ENCODE data around the gene PTMA. TPM values are rescaled to one million over a fixed set of nuclear protein-coding genes. Genes with fewer than 3 reads are reported as not detected.
A peak's percentile ranks its signal among the peaks of the same experiment; 100 is the strongest.

Gene PTMA
- total and polyA plus RNA-seq, 9 of the 15 experiments (the other 6 are each of a cell fraction or from before 2014, with no cell fraction given) = 429 to 2,322 (median 1,578) TPM

- TF ChIP-seq ETV6 (IDR thresholded peaks at IDR 0.05; ENCODE audit: borderline replicate concordance in 1 of 2, low read depth in 2 of 2, low read length in 1 of 2) = no peak
- no peak for TF ChIP-seq ETV6 (CRISPR knock-in tag; IDR thresholded peaks at IDR 0.05; ENCODE audit: borderline replicate concordance)
- peak in 1 of 2 experiments; percentile 35 for TF ChIP-seq E2F6 (IDR thresholded peaks at IDR 0.05; ENCODE audit: borderline replicate concordance in 1 of 2, extremely low read depth in 1 of 2, insufficient read depth in 1 of 2, insufficient read length in 1 of 2, low read depth in 1 of 2, low read length in 1 of 2, poor library complexity in 1 of 2, severe bottlenecking in 1 of 2)
- no peak for TF ChIP-seq ADNP (tag; IDR thresholded peaks at IDR 0.05)
- no peak for TF ChIP-seq ZC3H4 (CRISPR knock-in tag; IDR thresholded peaks at IDR 0.05; ENCODE audit: borderline replicate concordance)
- peak; percentile 37 for TF ChIP-seq PML (IDR thresholded peaks at IDR 0.05; ENCODE audit: low read length)
- TF ChIP-seq SAFB (IDR thresholded peaks at IDR 0.05; ENCODE audit: borderline replicate concordance, low read depth, low read length) = no peak
- 0 out of 2 replicates have a peak, but pooled peaks have one; percentile 33 for TF ChIP-seq ZNF764 (CRISPR knock-in tag; IDR thresholded peaks at IDR 0.05; ENCODE audit: low read depth)
- 0 out of 2 replicates have a peak, but pooled peaks have one; percentile 57 for TF ChIP-seq ZFPM2 (CRISPR knock-in tag; IDR thresholded peaks at IDR 0.05)
- peak; percentile 23; the same call in 1 of the 2 replicates for TF ChIP-seq RAD51 (IDR thresholded peaks at IDR 0.05; ENCODE audit: borderline replicate concordance, low read depth)
- TF ChIP-seq ZNF212 (CRISPR knock-in tag; IDR thresholded peaks at IDR 0.05) = no peak
- no peak for TF ChIP-seq FUS (optimal IDR thresholded peaks at IDR 0.05; ENCODE audit: low read depth, low read length)
- TF ChIP-seq MYNN (IDR thresholded peaks at IDR 0.05) = peak; percentile 86
- no peak for TF ChIP-seq MYNN (CRISPR knock-in tag; IDR thresholded peaks at IDR 0.05)
- no peak for TF ChIP-seq THRA (IDR thresholded peaks at IDR 0.05)
- no peak for TF ChIP-seq ZNF407 (IDR thresholded peaks at IDR 0.05; ENCODE audit: low read depth)
- TF ChIP-seq CREBBP (IDR thresholded peaks at IDR 0.05; ENCODE audit: low read depth, low read length) = no peak
Observed at GRCh38 chr2:231713730-231714638, 5.7 kb downstream of the PTMA start (continued).

Data from K562 (cell line).